Keratinocyte (primary cell): ENCODE data around the gene APMAP. TPM values are rescaled to one million over a fixed set of nuclear protein-coding genes. Genes with fewer than 3 reads are reported as not detected.

ENCODE experiments used
- DNase-seq: peaks from one replicate; pipeline ENCODE4 v3.0.0-alpha.2; 2011; ENCODE audit warnings: low read depth, missing footprints, low spot score
- FAIRE-seq: peaks from 2 replicates; lab custom pipeline; 2011; peaks lifted over from hg19 to GRCh38; lab: Jason Lieb, UNC
- H2AFZ ChIP-seq: 2 replicates; pipeline ENCODE4 v1.6.0; 2012; ENCODE audit warnings: low read length, control low read depth, inconsistent platforms; ENCODE audit not compliant: control insufficient read depth
- H3K27ac ChIP-seq: 2 replicates; pipeline ENCODE4 v1.5.1; 2011; ENCODE audit warnings: low read length; ENCODE audit not compliant: control insufficient read depth, insufficient read depth
- H3K27me3 ChIP-seq: 3 replicates; pipeline ENCODE4 v1.6.0; 2011; ENCODE audit warnings: low read length; ENCODE audit not compliant: control insufficient read depth, insufficient read depth; ENCODE audit errors: extremely low read depth
- H3K36me3 ChIP-seq, 2 experiments: 2 replicates in 1 of 2; 3 replicates in 1 of 2; pipeline ENCODE4 v1.5.1; 2011; ENCODE audit warnings: low read length in 2 of 2, mild to moderate bottlenecking in 1 of 2; ENCODE audit not compliant: control insufficient read depth in 2 of 2, insufficient read depth in 2 of 2; ENCODE audit errors: extremely low read depth in 1 of 2
- H3K4me1 ChIP-seq: 3 replicates; pipeline ENCODE4 v1.5.1; 2011; ENCODE audit warnings: low read length; ENCODE audit not compliant: control insufficient read depth, insufficient read depth; ENCODE audit errors: extremely low read depth
- H3K4me2 ChIP-seq: 3 replicates; pipeline ENCODE4 v1.6.0; 2011; ENCODE audit warnings: low read depth, low read length; ENCODE audit not compliant: control insufficient read depth, insufficient read depth; ENCODE audit errors: extremely low read depth
- H3K4me3 ChIP-seq, 3 experiments: fragments of 200-600 bp in 1 of 3; sonication (generic) in 1 of 3; 2 replicates in 2 of 3; 3 replicates in 1 of 3; pipeline ENCODE4 v1.5.1; 2011 to 2016; ENCODE audit warnings: low read length in 3 of 3, mild to moderate bottlenecking in 3 of 3, control low read depth in 2 of 3, inconsistent platforms in 1 of 3, low read depth in 1 of 3, mixed read lengths in 1 of 3, mixed run types in 1 of 3, moderate library complexity in 1 of 3; ENCODE audit not compliant: control insufficient read depth in 2 of 3, insufficient read depth in 2 of 3; ENCODE audit errors: extremely low read depth in 1 of 3
- H3K79me2 ChIP-seq: 2 replicates; pipeline ENCODE4 v1.6.0; 2012; ENCODE audit warnings: low read length; ENCODE audit not compliant: control insufficient read depth, insufficient read depth
- H3K9ac ChIP-seq: 3 replicates; pipeline ENCODE4 v1.6.0; 2011; ENCODE audit warnings: low read length; ENCODE audit not compliant: control insufficient read depth, insufficient read depth; ENCODE audit errors: extremely low read depth
- H3K9me1 ChIP-seq: 3 replicates; pipeline ENCODE4 v1.6.0; 2011; ENCODE audit warnings: low read length; ENCODE audit not compliant: control insufficient read depth, insufficient read depth; ENCODE audit errors: extremely low read depth
- H3K9me3 ChIP-seq: 2 replicates; pipeline ENCODE4 v1.5.1; 2012; ENCODE audit warnings: low read depth, low read length; ENCODE audit not compliant: control insufficient read depth
- H4K20me1 ChIP-seq: 3 replicates; pipeline ENCODE4 v1.6.0; 2011; ENCODE audit warnings: low read length; ENCODE audit not compliant: control insufficient read depth, insufficient read depth; ENCODE audit errors: extremely low read depth
- EZH2 ChIP-seq: IDR thresholded peaks from one replicate; pipeline ENCODE4 v1.6.1; 2012; ENCODE audit warnings: inconsistent platforms, mild to moderate bottlenecking, low read length, moderate library complexity
- dilution Hi-C: fragments of 300-500 bp; cut with MboI; formaldehyde crosslinking; loops from one replicate; pipeline ENCODE4 v1.7.0; 2020; ENCODE audit warnings: low sequenced_read_pairs; ENCODE audit not compliant: extremely low pct_ligation_motif_present
- polyA plus RNA-seq, 5 experiments: library from polyadenylated mRNA; depleted of rRNA in 3 of 5; stranded (reverse) in 3 of 5; stranded (forward) in 1 of 5; unstranded in 1 of 5; fragments of >200 nt; gene quantifications; 1 replicate in 1 of 5; 2 replicates in 3 of 5; 3 replicates in 1 of 5; pipeline versions ENCODE4 v1.2.1 to v1.2.3, GENCODE V29; 2011 to 2012; ENCODE audit warnings: missing spikeins in 2 of 5, low read depth in 1 of 5, low replicate concordance in 1 of 5
- TF ChIP-seq, protein P1 (sequence below), 3 experiments: IDR thresholded peaks in 1 of 3; conservative IDR thresholded peaks in 1 of 3; optimal IDR thresholded peaks in 1 of 3; 2 replicates in 2 of 3; 3 replicates in 1 of 3; pipeline versions ENCODE3 to v1.5.1; 2011; ENCODE audit warnings: low read length in 3 of 3, mild to moderate bottlenecking in 3 of 3, moderate library complexity in 2 of 3, control low read depth in 1 of 3, inconsistent platforms in 1 of 3; ENCODE audit not compliant: insufficient read depth in 2 of 3; ENCODE audit errors: extremely low read depth in 1 of 3

APMAP gene
- polyA plus RNA-seq, 1 donor (not counting 4 experiments of a cell fraction or from before 2014, with no cell fraction given) = 48.9 TPM

DNA sequence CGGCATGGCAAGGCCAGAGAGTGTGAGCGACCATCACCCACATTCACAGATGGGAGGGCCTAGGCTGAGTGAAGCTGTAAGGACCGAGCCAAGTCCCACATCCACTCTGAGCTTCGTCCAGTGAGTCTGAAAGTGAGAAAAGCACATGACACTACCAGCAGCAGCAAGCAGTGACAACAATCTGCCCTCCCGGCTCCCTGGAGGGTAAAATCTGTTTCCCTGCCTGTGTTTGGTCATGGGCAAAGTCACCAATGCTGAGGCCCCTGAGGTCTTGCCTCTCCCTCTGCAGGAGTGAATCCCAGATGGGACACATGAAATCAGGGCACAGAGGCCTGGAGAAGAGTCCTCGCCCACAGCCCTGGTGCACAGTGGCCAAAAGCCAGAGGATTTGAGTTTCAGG lies 49.9 kb downstream of the APMAP start:
- no peaks in the 10 kb centered on the region for H3K9me1 ChIP-seq
- no peak overlapping the region for H2AFZ ChIP-seq
- no peak overlapping the region for H3K4me3 ChIP-seq
- TF ChIP-seq, protein P1, sequence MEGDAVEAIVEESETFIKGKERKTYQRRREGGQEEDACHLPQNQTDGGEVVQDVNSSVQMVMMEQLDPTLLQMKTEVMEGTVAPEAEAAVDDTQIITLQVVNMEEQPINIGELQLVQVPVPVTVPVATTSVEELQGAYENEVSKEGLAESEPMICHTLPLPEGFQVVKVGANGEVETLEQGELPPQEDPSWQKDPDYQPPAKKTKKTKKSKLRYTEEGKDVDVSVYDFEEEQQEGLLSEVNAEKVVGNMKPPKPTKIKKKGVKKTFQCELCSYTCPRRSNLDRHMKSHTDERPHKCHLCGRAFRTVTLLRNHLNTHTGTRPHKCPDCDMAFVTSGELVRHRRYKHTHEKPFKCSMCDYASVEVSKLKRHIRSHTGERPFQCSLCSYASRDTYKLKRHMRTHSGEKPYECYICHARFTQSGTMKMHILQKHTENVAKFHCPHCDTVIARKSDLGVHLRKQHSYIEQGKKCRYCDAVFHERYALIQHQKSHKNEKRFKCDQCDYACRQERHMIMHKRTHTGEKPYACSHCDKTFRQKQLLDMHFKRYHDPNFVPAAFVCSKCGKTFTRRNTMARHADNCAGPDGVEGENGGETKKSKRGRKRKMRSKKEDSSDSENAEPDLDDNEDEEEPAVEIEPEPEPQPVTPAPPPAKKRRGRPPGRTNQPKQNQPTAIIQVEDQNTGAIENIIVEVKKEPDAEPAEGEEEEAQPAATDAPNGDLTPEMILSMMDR (optimal IDR thresholded peaks at IDR 0.05 in 1 of 3, IDR thresholded peaks at IDR 0.05 in 1 of 3, conservative IDR thresholded peaks at IDR 0.05 in 1 of 3; ENCODE audit: extremely low read depth in 1 of 3, insufficient read depth in 2 of 3, low read length in 3 of 3) = no peak
- TF ChIP-seq EZH2 = no peak
- H3K4me1 ChIP-seq = no peaks in the 10 kb centered on the region
- no peaks in the 10 kb centered on the region for H3K79me2 ChIP-seq
- H3K27ac ChIP-seq = no peak overlapping the region
- no peak for FAIRE-seq
- H3K4me2 ChIP-seq = no peak overlapping the region
- no peaks in the 10 kb centered on the region for H3K36me3 ChIP-seq
- H3K9ac ChIP-seq = no peak overlapping the region
- dilution Hi-C loops = no loop called here
- no peaks in the 10 kb centered on the region for H3K9me3 ChIP-seq
- no peaks in the 10 kb centered on the region for H4K20me1 ChIP-seq
- no peaks in the 10 kb centered on the region for H3K27me3 ChIP-seq
- DNase-seq = no peak

GRCh38 chr20:24939036-24939435 lies 53.5 kb downstream of the APMAP start:
- TF ChIP-seq, protein P1 (optimal IDR thresholded peaks at IDR 0.05 in 1 of 3, IDR thresholded peaks at IDR 0.05 in 1 of 3, conservative IDR thresholded peaks at IDR 0.05 in 1 of 3; ENCODE audit: extremely low read depth in 1 of 3, insufficient read depth in 2 of 3, low read length in 3 of 3) = no peak
- TF ChIP-seq EZH2 = no peak
- no peaks in the 10 kb centered on the region for H3K27me3 ChIP-seq
- DNase-seq (no peak), FAIRE-seq (no peak)
- H3K79me2 ChIP-seq = no peaks in the 10 kb centered on the region
- no peak overlapping the region for H3K4me3 ChIP-seq
- dilution Hi-C loops = no loop called here
- no peak overlapping the region for H3K27ac ChIP-seq
- H3K9me3 ChIP-seq = no peaks in the 10 kb centered on the region
- no peak overlapping the region for H3K9ac ChIP-seq
- no peaks in the 10 kb centered on the region for H3K36me3 ChIP-seq
- no peak overlapping the region for H2AFZ ChIP-seq
- no peaks in the 10 kb centered on the region for H4K20me1 ChIP-seq
- no peak overlapping the region for H3K4me2 ChIP-seq
- no peaks in the 10 kb centered on the region for H3K4me1 ChIP-seq
- no peaks in the 10 kb centered on the region for H3K9me1 ChIP-seq
